ENCODE results near the gene BCL7C.
A peak's percentile ranks its signal among the peaks of the same experiment; 100 is the strongest.

DNA sequence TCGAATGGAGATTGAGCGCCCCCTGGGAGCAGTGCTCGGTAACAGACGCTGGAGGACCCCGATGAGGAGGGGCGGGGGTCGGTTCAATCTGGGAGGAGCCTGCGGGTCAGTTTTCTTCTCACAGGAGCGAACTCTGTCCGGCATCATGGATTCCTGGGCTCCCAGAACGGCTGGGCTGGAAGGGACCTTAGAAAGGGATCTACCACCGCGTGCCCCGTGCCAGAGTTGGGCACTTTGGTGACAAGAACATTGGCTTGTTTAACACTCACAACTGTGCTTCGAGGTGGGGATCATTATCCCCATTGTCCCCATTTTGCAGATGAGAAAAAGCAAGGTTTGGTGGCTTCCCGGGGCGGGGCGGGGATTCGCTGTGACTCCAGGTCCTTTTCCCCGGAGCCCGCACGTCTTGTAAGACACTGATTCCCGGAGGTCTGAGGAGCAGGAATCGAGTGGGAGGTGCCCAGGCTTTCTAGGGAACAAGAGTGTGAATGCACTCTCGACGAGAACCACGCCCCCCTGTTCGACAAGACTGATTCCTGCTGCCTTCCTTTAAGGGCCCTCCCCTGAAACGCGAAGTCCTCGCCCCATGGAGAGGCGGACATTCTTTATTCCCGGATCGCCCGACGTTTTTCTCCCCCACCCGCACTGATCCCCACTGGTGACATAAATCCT is 28.0 kb upstream of the BCL7C start:
- TF ChIP-seq, protein P1, sequence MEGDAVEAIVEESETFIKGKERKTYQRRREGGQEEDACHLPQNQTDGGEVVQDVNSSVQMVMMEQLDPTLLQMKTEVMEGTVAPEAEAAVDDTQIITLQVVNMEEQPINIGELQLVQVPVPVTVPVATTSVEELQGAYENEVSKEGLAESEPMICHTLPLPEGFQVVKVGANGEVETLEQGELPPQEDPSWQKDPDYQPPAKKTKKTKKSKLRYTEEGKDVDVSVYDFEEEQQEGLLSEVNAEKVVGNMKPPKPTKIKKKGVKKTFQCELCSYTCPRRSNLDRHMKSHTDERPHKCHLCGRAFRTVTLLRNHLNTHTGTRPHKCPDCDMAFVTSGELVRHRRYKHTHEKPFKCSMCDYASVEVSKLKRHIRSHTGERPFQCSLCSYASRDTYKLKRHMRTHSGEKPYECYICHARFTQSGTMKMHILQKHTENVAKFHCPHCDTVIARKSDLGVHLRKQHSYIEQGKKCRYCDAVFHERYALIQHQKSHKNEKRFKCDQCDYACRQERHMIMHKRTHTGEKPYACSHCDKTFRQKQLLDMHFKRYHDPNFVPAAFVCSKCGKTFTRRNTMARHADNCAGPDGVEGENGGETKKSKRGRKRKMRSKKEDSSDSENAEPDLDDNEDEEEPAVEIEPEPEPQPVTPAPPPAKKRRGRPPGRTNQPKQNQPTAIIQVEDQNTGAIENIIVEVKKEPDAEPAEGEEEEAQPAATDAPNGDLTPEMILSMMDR (conservative IDR thresholded peaks at IDR 0.05; ENCODE audit: low read depth, low read length) = peak; percentile 94
- no peak for TF ChIP-seq EZH2 (IDR thresholded peaks at IDR 0.05; ENCODE audit: borderline replicate concordance, low read depth, low read length, poor library complexity, severe bottlenecking)
